ENCODE data around the gene ZNF446.
"Not testable (repeated sequence)": the region's sequence is repeated elsewhere in the genome, so short reads cannot be mapped to it uniquely, and the experiment has no call there.

The ZNF446 gene

GRCh38 chr19:58507602-58508223, 31.6 kb downstream of the ZNF446 start:
- DNase-seq: not testable (repeated sequence)

GRCh38 chr19:58509731-58510083, 33.6 kb downstream of the ZNF446 start:
- DNase-seq: no peak

GRCh38 chr19:58510084-58510862, 34.1 kb downstream of the ZNF446 start:
- DNase-seq: no peak

GRCh38 chr19:58511353-58512208, 35.4 kb downstream of the ZNF446 start, which contains the start of gene SLC27A5:
SLC27A5 (minus strand) TSS chr19:58511992; CDS start chr19:58511955, 37 bp downstream.
- DNase-seq: no peak

GRCh38 chr19:58513213-58513693, 37.1 kb downstream of the ZNF446 start:
- no peak for DNase-seq

- DNase-seq: peak; percentile 97
Observed at GRCh38 chr19:58513694-58514563, 37.8 kb downstream of the ZNF446 start.

- DNase-seq: no peak
Observed at GRCh38 chr19:58514564-58515022, 38.4 kb downstream of the ZNF446 start.

GRCh38 chr19:58515259-58515658, 39.1 kb downstream of the ZNF446 start:
- no peak for DNase-seq

- no peak for DNase-seq
Observed at GRCh38 chr19:58516246-58516836, 40.2 kb downstream of the ZNF446 start.

- DNase-seq: no peak
Observed at GRCh38 chr19:58516964-58517833, 41.0 kb downstream of the ZNF446 start.

- no peak for DNase-seq
Observed at GRCh38 chr19:58518256-58519086, 42.3 kb downstream of the ZNF446 start.

GRCh38 chr19:58519087-58519354, 42.9 kb downstream of the ZNF446 start:
- DNase-seq: peak; percentile 79

GRCh38 chr19:58519355-58520256, 43.5 kb downstream of the ZNF446 start, which contains the start of gene ZBTB45:
ZBTB45 (minus strand) TSS chr19:58519810; CDS start chr19:58517673, 2,137 bp downstream.
- DNase-seq: peak; percentile 95

- no peak for DNase-seq
Observed at GRCh38 chr19:58520257-58520599, 44.1 kb downstream of the ZNF446 start.

GRCh38 chr19:58521651-58522050, 45.5 kb downstream of the ZNF446 start:
- no peak for DNase-seq

- no peak for DNase-seq
Observed at GRCh38 chr19:58522709-58523108, 46.6 kb downstream of the ZNF446 start.

- no peak for DNase-seq
Observed at GRCh38 chr19:58529405-58529804, 53.3 kb downstream of the ZNF446 start.

Measured in activated effector memory CD4-positive, alpha-beta T cell treated with anti-CD3 and anti-CD28 coated beads, Interleukin-2, amount 50 U/mL, for 16 hours (primary cell).